WTC11 (cell line): ENCODE measurements around the gene NR0B2. TPM values are rescaled to one million over a fixed set of nuclear protein-coding genes. Genes with fewer than 3 reads are reported as not detected.

Experiments used
- ATAC-seq: fragments of 200-7000 bp; cut with Tn5 transposase; 2 replicates; pipeline ENCODE4 v1.10.0; 2021; ENCODE audit warnings: mild to moderate bottlenecking, moderate library complexity
- CTCF ChIA-PET: fragments of 300-600 bp; sonication (Branson Sonifier 250); formaldehyde crosslinking; loops from one replicate; lab custom pipeline; 2021; ENCODE audit warnings: antibody characterized with exemption; lab: Charles Lee
- POLR2A ChIA-PET: fragments of 350-600 bp; sonication (Branson Sonifier 250); formaldehyde crosslinking; loops from one replicate; lab custom pipeline; 2021; ENCODE audit warnings: antibody characterized with exemption; lab: Charles Lee
- DNase-seq: peaks from one replicate; pipeline ENCODE4 v3.0.0; 2021; ENCODE audit warnings: low spot score
- H3K27ac Mint-ChIP-seq: 2 replicates; pipeline ENCODE4 v1.8.0; 2021; ENCODE audit warnings: mixed read lengths
- H3K27me3 Mint-ChIP-seq: 2 replicates; pipeline ENCODE4 v1.8.0; 2021; ENCODE audit warnings: low read depth, mild to moderate bottlenecking, moderate library complexity, mixed read lengths
- H3K36me3 Mint-ChIP-seq: 2 replicates; pipeline ENCODE4 v1.8.0; 2021; ENCODE audit warnings: mixed read lengths
- H3K4me1 Mint-ChIP-seq: 2 replicates; pipeline ENCODE4 v1.8.0; 2022; ENCODE audit warnings: mixed read lengths
- H3K4me3 Mint-ChIP-seq: 2 replicates; pipeline ENCODE4 v1.8.0; 2021; ENCODE audit warnings: mild to moderate bottlenecking, moderate library complexity, mixed read lengths
- H3K9me3 Mint-ChIP-seq: 2 replicates; pipeline ENCODE4 v1.8.0; 2021; ENCODE audit warnings: mixed read lengths
- ATF2 ChIP-seq: sonication (generic); formaldehyde crosslinking; IDR thresholded peaks from 2 replicates; pipeline ENCODE4 v1.8.1; 2022; ENCODE audit warnings: low read depth, missing genetic modification reagents, borderline replicate concordance
- CREM ChIP-seq: sonication (generic); formaldehyde crosslinking; IDR thresholded peaks from 2 replicates; pipeline ENCODE4 v1.8.1; 2022; ENCODE audit warnings: mild to moderate bottlenecking, missing genetic modification reagents, moderate library complexity
- ESRRA ChIP-seq: sonication (generic); formaldehyde crosslinking; IDR thresholded peaks from 2 replicates; pipeline ENCODE4 v1.8.1; 2022; ENCODE audit warnings: mild to moderate bottlenecking, missing genetic modification reagents, borderline replicate concordance
- ETV6 ChIP-seq: sonication (generic); formaldehyde crosslinking; IDR thresholded peaks from 2 replicates; pipeline ENCODE4 v1.8.1; 2022; ENCODE audit warnings: mild to moderate bottlenecking, missing genetic modification reagents
- FOXP4 ChIP-seq: sonication (generic); formaldehyde crosslinking; IDR thresholded peaks from 2 replicates; pipeline ENCODE4 v1.8.0; 2022; ENCODE audit warnings: mild to moderate bottlenecking, missing genetic modification reagents
- IRF1 ChIP-seq: sonication (generic); formaldehyde crosslinking; IDR thresholded peaks from 2 replicates; pipeline ENCODE4 v1.8.0; 2023; ENCODE audit warnings: missing genetic modification reagents
- IRF2 ChIP-seq: sonication (generic); formaldehyde crosslinking; IDR thresholded peaks from 2 replicates; pipeline ENCODE4 v1.8.0; 2022; ENCODE audit warnings: low read depth, missing genetic modification reagents, borderline replicate concordance
- JAZF1 ChIP-seq: fragments of 250-450 bp; sonication (Bioruptor Pico); IDR thresholded peaks from 2 replicates; pipeline ENCODE4 v1.9.0; 2021; ENCODE audit warnings: moderate library complexity, mild to moderate bottlenecking, inconsistent platforms
- NFATC4 ChIP-seq: fragments of 250-450 bp; sonication (Bioruptor Pico); IDR thresholded peaks from 2 replicates; pipeline ENCODE4 v1.9.0; 2021; ENCODE audit warnings: mild to moderate bottlenecking
- NR1H2 ChIP-seq: sonication (generic); formaldehyde crosslinking; IDR thresholded peaks from 2 replicates; pipeline ENCODE4 v1.9.0; 2021; ENCODE audit warnings: mild to moderate bottlenecking, moderate library complexity, missing genetic modification reagents
- NR2C2 ChIP-seq: sonication (generic); formaldehyde crosslinking; IDR thresholded peaks from 2 replicates; pipeline ENCODE4 v1.8.0; 2022; ENCODE audit warnings: mild to moderate bottlenecking, missing genetic modification reagents
- NR3C1 ChIP-seq: sonication (generic); formaldehyde crosslinking; conservative IDR thresholded peaks from 2 replicates; pipeline ENCODE4 v1.8.1; 2023; ENCODE audit warnings: low read depth, mild to moderate bottlenecking, missing genetic modification reagents
- SMAD3 ChIP-seq: sonication (generic); formaldehyde crosslinking; IDR thresholded peaks from 2 replicates; pipeline ENCODE4 v1.8.0; 2022; ENCODE audit warnings: missing genetic modification reagents, mild to moderate bottlenecking, borderline replicate concordance
- TP53 ChIP-seq: sonication (generic); formaldehyde crosslinking; IDR thresholded peaks from 2 replicates; pipeline ENCODE4 v1.8.1; 2023; ENCODE audit warnings: mild to moderate bottlenecking, missing genetic modification reagents
- ZNF219 ChIP-seq: sonication (generic); formaldehyde crosslinking; IDR thresholded peaks from 2 replicates; pipeline ENCODE4 v1.8.0; 2023; ENCODE audit warnings: missing genetic modification reagents, mild to moderate bottlenecking, borderline replicate concordance
- ZNF263 ChIP-seq: sonication (generic); formaldehyde crosslinking; IDR thresholded peaks from 2 replicates; pipeline ENCODE4 v1.8.1; 2022; ENCODE audit warnings: low read depth, mild to moderate bottlenecking, moderate library complexity, missing genetic modification reagents
- total RNA-seq: library from RNA; stranded (reverse); gene quantifications from 3 replicates; pipeline ENCODE4 v1.2.3, GENCODE V29; 2021
- TF ChIP-seq, protein P1 (sequence below): sonication (generic); formaldehyde crosslinking; IDR thresholded peaks from 2 replicates; pipeline ENCODE4 v1.8.0; 2023; ENCODE audit warnings: mild to moderate bottlenecking, missing genetic modification reagents
- TF ChIP-seq, protein P2 (sequence below): sonication (generic); formaldehyde crosslinking; IDR thresholded peaks from 2 replicates; pipeline ENCODE4 v1.8.0; 2023; ENCODE audit warnings: missing genetic modification reagents, mild to moderate bottlenecking, borderline replicate concordance
- TF ChIP-seq, protein P3 (sequence below): sonication (generic); formaldehyde crosslinking; conservative IDR thresholded peaks from 2 replicates; pipeline ENCODE4 v1.8.1; 2022; ENCODE audit warnings: mild to moderate bottlenecking, missing genetic modification reagents
- TF ChIP-seq, protein P4 (sequence below): fragments of 200-600 bp; IDR thresholded peaks from 2 replicates; pipeline ENCODE4 v1.8.0; 2022; ENCODE audit warnings: antibody characterized with exemption

Gene NR0B2
- total RNA-seq, 1 experiment from 2014 or later: not detected

- CTCF ChIA-PET: no interaction called here
- H3K36me3 Mint-ChIP-seq: peaks cover 38% of the 10 kb centered on the region
Observed at GRCh38 chr1:26922901-26923300, 9.1 kb upstream of the NR0B2 start.

DNA sequence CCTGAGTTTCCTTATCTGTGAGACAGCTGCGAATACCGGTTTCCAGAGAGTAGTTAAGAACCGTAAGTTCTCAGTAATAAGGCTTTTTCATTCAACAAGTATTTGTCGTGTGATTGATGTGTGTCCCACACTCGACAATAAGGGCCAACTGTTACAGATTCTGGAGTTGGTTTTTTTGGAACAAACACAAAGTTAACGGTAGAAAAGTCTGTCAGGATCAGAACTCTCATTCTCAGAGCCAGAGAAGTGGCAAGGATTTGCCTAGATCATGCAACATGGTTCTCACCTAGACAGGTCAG, 8.6 kb upstream of the NR0B2 start:
- Mint-ChIP-seq H3K27me3 (no peaks in the 10 kb centered on the region), H3K27ac (peak overlapping the region; percentile 85; the same call in 1 of the 2 replicates), H3K9me3 (no peaks in the 10 kb centered on the region), H3K4me1 (peaks cover 21% of the 10 kb centered on the region), H3K4me3 (peak overlapping the region; percentile 90), H3K36me3 (peaks cover 34% of the 10 kb centered on the region)
- ChIA-PET CTCF (interaction anchor here (1.5 kb wide), 1 partner anchor 112 kb away, joined by 3 read pairs; no protein-coding TSS in a partner anchor), POLR2A (interaction anchor here (0.6 to 1.1 kb wide), 2 partner anchors 21 to 277 kb away, joined by 3 to 5 read pairs; no protein-coding TSS in a partner anchor)
- no peak for DNase-seq
- ATAC-seq: no peak
- TF ChIP-seq CREM (CRISPR knock-in tag) (no peak), FOXP4 (CRISPR knock-in tag) (no peak), ZNF219 (CRISPR knock-in tag) (no peak), JAZF1 (CRISPR knock-in tag) (no peak), NR2C2 (no peak), NR3C1 (CRISPR knock-in tag) (no peak)
- TF ChIP-seq, protein P1, sequence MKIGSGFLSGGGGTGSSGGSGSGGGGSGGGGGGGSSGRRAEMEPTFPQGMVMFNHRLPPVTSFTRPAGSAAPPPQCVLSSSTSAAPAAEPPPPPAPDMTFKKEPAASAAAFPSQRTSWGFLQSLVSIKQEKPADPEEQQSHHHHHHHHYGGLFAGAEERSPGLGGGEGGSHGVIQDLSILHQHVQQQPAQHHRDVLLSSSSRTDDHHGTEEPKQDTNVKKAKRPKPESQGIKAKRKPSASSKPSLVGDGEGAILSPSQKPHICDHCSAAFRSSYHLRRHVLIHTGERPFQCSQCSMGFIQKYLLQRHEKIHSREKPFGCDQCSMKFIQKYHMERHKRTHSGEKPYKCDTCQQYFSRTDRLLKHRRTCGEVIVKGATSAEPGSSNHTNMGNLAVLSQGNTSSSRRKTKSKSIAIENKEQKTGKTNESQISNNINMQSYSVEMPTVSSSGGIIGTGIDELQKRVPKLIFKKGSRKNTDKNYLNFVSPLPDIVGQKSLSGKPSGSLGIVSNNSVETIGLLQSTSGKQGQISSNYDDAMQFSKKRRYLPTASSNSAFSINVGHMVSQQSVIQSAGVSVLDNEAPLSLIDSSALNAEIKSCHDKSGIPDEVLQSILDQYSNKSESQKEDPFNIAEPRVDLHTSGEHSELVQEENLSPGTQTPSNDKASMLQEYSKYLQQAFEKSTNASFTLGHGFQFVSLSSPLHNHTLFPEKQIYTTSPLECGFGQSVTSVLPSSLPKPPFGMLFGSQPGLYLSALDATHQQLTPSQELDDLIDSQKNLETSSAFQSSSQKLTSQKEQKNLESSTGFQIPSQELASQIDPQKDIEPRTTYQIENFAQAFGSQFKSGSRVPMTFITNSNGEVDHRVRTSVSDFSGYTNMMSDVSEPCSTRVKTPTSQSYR: no peak

More at GRCh38 chr1:26922901-26923300, 9.1 kb upstream of the NR0B2 start:
- Mint-ChIP-seq H3K4me1 (peaks cover 21% of the 10 kb centered on the region), H3K9me3 (no peaks in the 10 kb centered on the region), H3K27ac (peak overlapping the region; percentile 85), H3K27me3 (no peaks in the 10 kb centered on the region), H3K4me3 (peak overlapping the region; percentile 90)
- no peak for DNase-seq
- ATAC-seq: no peak
- TF ChIP-seq IRF2: no peak
- no peak for TF ChIP-seq NR1H2 (CRISPR knock-in tag)
- TF ChIP-seq IRF1 (CRISPR knock-in tag): no peak
- no peak for TF ChIP-seq ZNF263 (CRISPR knock-in tag)
- no peak for TF ChIP-seq NFATC4
- no peak for TF ChIP-seq ESRRA (CRISPR knock-in tag)
- TF ChIP-seq, protein P2, sequence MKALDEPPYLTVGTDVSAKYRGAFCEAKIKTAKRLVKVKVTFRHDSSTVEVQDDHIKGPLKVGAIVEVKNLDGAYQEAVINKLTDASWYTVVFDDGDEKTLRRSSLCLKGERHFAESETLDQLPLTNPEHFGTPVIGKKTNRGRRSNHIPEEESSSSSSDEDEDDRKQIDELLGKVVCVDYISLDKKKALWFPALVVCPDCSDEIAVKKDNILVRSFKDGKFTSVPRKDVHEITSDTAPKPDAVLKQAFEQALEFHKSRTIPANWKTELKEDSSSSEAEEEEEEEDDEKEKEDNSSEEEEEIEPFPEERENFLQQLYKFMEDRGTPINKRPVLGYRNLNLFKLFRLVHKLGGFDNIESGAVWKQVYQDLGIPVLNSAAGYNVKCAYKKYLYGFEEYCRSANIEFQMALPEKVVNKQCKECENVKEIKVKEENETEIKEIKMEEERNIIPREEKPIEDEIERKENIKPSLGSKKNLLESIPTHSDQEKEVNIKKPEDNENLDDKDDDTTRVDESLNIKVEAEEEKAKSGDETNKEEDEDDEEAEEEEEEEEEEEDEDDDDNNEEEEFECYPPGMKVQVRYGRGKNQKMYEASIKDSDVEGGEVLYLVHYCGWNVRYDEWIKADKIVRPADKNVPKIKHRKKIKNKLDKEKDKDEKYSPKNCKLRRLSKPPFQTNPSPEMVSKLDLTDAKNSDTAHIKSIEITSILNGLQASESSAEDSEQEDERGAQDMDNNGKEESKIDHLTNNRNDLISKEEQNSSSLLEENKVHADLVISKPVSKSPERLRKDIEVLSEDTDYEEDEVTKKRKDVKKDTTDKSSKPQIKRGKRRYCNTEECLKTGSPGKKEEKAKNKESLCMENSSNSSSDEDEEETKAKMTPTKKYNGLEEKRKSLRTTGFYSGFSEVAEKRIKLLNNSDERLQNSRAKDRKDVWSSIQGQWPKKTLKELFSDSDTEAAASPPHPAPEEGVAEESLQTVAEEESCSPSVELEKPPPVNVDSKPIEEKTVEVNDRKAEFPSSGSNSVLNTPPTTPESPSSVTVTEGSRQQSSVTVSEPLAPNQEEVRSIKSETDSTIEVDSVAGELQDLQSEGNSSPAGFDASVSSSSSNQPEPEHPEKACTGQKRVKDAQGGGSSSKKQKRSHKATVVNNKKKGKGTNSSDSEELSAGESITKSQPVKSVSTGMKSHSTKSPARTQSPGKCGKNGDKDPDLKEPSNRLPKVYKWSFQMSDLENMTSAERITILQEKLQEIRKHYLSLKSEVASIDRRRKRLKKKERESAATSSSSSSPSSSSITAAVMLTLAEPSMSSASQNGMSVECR (CRISPR knock-in tag): no peak
- TF ChIP-seq SMAD3 (CRISPR knock-in tag): no peak
- no peak for TF ChIP-seq TP53
- TF ChIP-seq, protein P3, sequence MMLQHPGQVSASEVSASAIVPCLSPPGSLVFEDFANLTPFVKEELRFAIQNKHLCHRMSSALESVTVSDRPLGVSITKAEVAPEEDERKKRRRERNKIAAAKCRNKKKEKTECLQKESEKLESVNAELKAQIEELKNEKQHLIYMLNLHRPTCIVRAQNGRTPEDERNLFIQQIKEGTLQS (CRISPR knock-in tag): no peak
- TF ChIP-seq, protein P4, sequence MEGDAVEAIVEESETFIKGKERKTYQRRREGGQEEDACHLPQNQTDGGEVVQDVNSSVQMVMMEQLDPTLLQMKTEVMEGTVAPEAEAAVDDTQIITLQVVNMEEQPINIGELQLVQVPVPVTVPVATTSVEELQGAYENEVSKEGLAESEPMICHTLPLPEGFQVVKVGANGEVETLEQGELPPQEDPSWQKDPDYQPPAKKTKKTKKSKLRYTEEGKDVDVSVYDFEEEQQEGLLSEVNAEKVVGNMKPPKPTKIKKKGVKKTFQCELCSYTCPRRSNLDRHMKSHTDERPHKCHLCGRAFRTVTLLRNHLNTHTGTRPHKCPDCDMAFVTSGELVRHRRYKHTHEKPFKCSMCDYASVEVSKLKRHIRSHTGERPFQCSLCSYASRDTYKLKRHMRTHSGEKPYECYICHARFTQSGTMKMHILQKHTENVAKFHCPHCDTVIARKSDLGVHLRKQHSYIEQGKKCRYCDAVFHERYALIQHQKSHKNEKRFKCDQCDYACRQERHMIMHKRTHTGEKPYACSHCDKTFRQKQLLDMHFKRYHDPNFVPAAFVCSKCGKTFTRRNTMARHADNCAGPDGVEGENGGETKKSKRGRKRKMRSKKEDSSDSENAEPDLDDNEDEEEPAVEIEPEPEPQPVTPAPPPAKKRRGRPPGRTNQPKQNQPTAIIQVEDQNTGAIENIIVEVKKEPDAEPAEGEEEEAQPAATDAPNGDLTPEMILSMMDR: no peak
- TF ChIP-seq ATF2 (CRISPR knock-in tag): no peak
- TF ChIP-seq ETV6 (CRISPR knock-in tag): no peak
- POLR2A ChIA-PET: no interaction called here
